Measurements from ENCODE around the gene COMMD4. TPM values are rescaled to one million over a fixed set of nuclear protein-coding genes. Genes with fewer than 3 reads are reported as not detected.
A peak's percentile ranks its signal among the peaks of the same experiment; 100 is the strongest.

The COMMD4 gene
- polyA plus RNA-seq, 3 donors: 41.1 to 63.1 (median 41.3) TPM

- peaks cover 20% of the 10 kb centered on the region in 2 donors for H3K9me3 ChIP-seq (replicated peaks in 1 of 2; ENCODE audit: control insufficient read depth in 1 of 2, insufficient read depth in 1 of 2, low read length in 2 of 2)
- no peak overlapping the region for H3K9ac ChIP-seq (ENCODE audit: insufficient read depth, low read length, poor library complexity, severe bottlenecking)
- H3K27me3 Mint-ChIP-seq (ENCODE audit: low read depth in 3 of 3): peaks cover 14 to 36% (median 29%) of the 10 kb centered on the region in 3 donors
- peaks cover 10 to 25% of the 10 kb centered on the region in 2 donors for H3K27me3 ChIP-seq (ENCODE audit: control insufficient read depth in 2 of 2, insufficient read depth in 2 of 2, low read length in 2 of 2)
- WGBS (ENCODE audit: insufficient coverage): 100% methylated on average over 10 of the region's 16 CpGs
- H3K36me3 Mint-ChIP-seq: peaks cover 30 to 41% of the 10 kb centered on the region in 2 donors
- no peak overlapping the region for H3K4me2 ChIP-seq (replicated peaks; ENCODE audit: extremely low read depth, low read length, poor library complexity, severe bottlenecking)
- no peaks in the 10 kb centered on the region for H3K79me2 ChIP-seq (ENCODE audit: insufficient read depth, low read length)
- no peak overlapping the region for H3K4me3 ChIP-seq (replicated peaks in 1 of 3; ENCODE audit: low read depth in 2 of 3, low read length in 3 of 3)
- H3K36me3 ChIP-seq (replicated peaks in 1 of 2; ENCODE audit: control insufficient read depth in 1 of 2, insufficient read depth in 2 of 2, low read length in 2 of 2): peaks cover 14 to 35% of the 10 kb centered on the region in 2 donors
- H3K9me3 Mint-ChIP-seq: peaks cover 15 to 25% (median 21%) of the 10 kb centered on the region in 7 donors
- no peak overlapping the region for H2AFZ ChIP-seq (ENCODE audit: insufficient read depth, low read depth, low read length, poor library complexity, severe bottlenecking)
- no peak for TF ChIP-seq CTCF (IDR thresholded peaks at IDR 0.05)
- no peak for DNase-seq
- H4K20me1 ChIP-seq (ENCODE audit: insufficient read depth, low read length): peaks cover 11% of the 10 kb centered on the region
- H3K4me1 ChIP-seq (ENCODE audit: control insufficient read depth in 1 of 2, insufficient read depth in 2 of 2, low read length in 2 of 2): peaks cover 31 to 32% of the 10 kb centered on the region in 2 donors
- peaks cover 36% of the 10 kb centered on the region for H3K4me1 Mint-ChIP-seq
- peak overlapping the region in 3 of 7 donors; percentile 13 to 41 (median 32) for H3K27ac Mint-ChIP-seq
- H3K27ac ChIP-seq (ENCODE audit: low read depth in 1 of 2, low read length in 2 of 2): no peak overlapping the region
- intact Hi-C loops (cut with micrococcal nuclease): no loop called here
- H3K4me3 Mint-ChIP-seq: no peak overlapping the region
Measured at GRCh38 chr15:75352186-75353080, 16.6 kb downstream of the COMMD4 start.

DNA sequence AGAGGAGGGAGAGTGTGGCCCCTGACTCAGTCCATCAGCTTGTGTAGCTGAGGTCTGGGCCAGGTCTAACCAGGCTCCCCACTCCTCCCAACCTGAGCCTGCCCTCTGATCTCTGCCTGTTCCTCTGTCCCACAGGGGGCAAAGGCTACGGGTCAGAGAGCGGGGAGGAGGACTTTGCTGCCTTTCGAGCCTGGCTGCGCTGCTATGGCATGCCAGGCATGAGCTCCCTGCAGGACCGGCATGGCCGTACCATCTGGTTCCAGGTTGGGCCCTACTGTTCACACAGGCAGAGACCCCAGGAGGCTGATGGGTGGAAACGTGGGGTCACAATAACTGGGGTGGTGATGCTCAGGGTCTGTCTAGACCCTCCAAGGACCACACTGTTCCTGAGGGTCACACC, 17.7 kb downstream of the COMMD4 start:
- WGBS (ENCODE audit: insufficient coverage): 93% methylated on average over 6 of the region's 7 CpGs
- Histone ChIP-seq H3K9me3 (replicated peaks in 1 of 2; ENCODE audit: control insufficient read depth in 1 of 2, insufficient read depth in 1 of 2, low read length in 2 of 2) (peaks cover 15 to 17% of the 10 kb centered on the region in 2 donors), H3K9ac (ENCODE audit: insufficient read depth, low read length, poor library complexity, severe bottlenecking) (no peak overlapping the region), H3K27me3 (ENCODE audit: control insufficient read depth in 2 of 2, insufficient read depth in 2 of 2, low read length in 2 of 2) (peaks cover 5 to 14% of the 10 kb centered on the region in 2 donors), H3K4me2 (replicated peaks; ENCODE audit: extremely low read depth, low read length, poor library complexity, severe bottlenecking) (no peak overlapping the region), H3K4me1 (ENCODE audit: control insufficient read depth in 1 of 2, insufficient read depth in 2 of 2, low read length in 2 of 2) (peaks cover 20 to 21% of the 10 kb centered on the region in 2 donors), H3K79me2 (ENCODE audit: insufficient read depth, low read length) (no peaks in the 10 kb centered on the region), H4K20me1 (ENCODE audit: insufficient read depth, low read length) (peaks cover 11% of the 10 kb centered on the region), H3K36me3 (replicated peaks in 1 of 2; ENCODE audit: control insufficient read depth in 1 of 2, insufficient read depth in 2 of 2, low read length in 2 of 2) (peaks cover 22 to 47% of the 10 kb centered on the region in 2 donors), H3K27ac (ENCODE audit: low read depth in 1 of 2, low read length in 2 of 2) (no peak overlapping the region), H2AFZ (ENCODE audit: insufficient read depth, low read depth, low read length, poor library complexity, severe bottlenecking) (no peak overlapping the region), H3K4me3 (replicated peaks in 1 of 3; ENCODE audit: low read depth in 2 of 3, low read length in 3 of 3) (no peak overlapping the region)
- Mint-ChIP-seq H3K9me3 (peaks cover 15 to 17% (median 16%) of the 10 kb centered on the region in 7 donors), H3K36me3 (peaks cover 37 to 53% of the 10 kb centered on the region in 2 donors), H3K4me1 (peaks cover 29% of the 10 kb centered on the region), H3K27me3 (ENCODE audit: low read depth in 3 of 3) (peaks cover 5 to 24% (median 20%) of the 10 kb centered on the region in 3 donors), H3K4me3 (no peak overlapping the region), H3K27ac (no peak overlapping the region)
- TF ChIP-seq CTCF (IDR thresholded peaks at IDR 0.05): no peak
- intact Hi-C loops (cut with micrococcal nuclease): no loop called here
- DNase-seq: no peak
